ENCODE results near the gene KLHL26. TPM values are rescaled to one million over a fixed set of nuclear protein-coding genes. Genes with fewer than 3 reads are reported as not detected.

Gene KLHL26
- total RNA-seq, 4 donors from 2014 or later: 1.6 to 6.6 (median 3.4) TPM

DNA sequence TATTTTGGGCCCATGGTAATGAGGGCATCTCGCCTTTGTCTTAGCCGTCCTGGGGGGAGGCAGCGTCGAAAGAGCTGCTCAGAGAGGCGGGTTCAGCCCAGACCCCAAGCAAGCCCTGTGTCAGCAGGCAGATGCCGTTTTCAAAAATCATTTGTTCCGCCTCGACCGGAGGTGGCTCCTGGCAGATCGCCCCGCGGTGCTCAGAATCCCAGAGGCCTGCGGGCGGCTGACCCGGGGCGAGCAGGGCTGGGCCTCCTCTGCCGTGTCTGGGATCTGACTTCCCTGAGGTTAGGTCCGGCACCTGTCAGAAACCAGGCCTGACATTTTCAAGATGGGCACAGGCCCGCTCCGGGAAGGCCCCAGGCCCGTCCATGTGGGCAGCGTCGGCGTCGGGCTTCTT is 82.7 kb downstream of the KLHL26 start:
- intact Hi-C loops (cut with DNase I): no loop called here
- no peak for DNase-seq
- Histone ChIP-seq H3K27me3 (no peaks in the 10 kb centered on the region), H3K36me3 (no peaks in the 10 kb centered on the region), H3K27ac (no peak overlapping the region), H3K9me3 (no peaks in the 10 kb centered on the region), H3K4me1 (no peaks in the 10 kb centered on the region), H3K4me3 (no peak overlapping the region)
- WGBS, 2 donors: 79% methylated on average over 18 of the region's 25 CpGs; no CpG with 5 or more reads in 1 of the 2 donors
- TF ChIP-seq POLR2A (IDR thresholded peaks at IDR 0.05): no peak
- TF ChIP-seq, protein P1, sequence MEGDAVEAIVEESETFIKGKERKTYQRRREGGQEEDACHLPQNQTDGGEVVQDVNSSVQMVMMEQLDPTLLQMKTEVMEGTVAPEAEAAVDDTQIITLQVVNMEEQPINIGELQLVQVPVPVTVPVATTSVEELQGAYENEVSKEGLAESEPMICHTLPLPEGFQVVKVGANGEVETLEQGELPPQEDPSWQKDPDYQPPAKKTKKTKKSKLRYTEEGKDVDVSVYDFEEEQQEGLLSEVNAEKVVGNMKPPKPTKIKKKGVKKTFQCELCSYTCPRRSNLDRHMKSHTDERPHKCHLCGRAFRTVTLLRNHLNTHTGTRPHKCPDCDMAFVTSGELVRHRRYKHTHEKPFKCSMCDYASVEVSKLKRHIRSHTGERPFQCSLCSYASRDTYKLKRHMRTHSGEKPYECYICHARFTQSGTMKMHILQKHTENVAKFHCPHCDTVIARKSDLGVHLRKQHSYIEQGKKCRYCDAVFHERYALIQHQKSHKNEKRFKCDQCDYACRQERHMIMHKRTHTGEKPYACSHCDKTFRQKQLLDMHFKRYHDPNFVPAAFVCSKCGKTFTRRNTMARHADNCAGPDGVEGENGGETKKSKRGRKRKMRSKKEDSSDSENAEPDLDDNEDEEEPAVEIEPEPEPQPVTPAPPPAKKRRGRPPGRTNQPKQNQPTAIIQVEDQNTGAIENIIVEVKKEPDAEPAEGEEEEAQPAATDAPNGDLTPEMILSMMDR (IDR thresholded peaks at IDR 0.05): no peak

Small RNA genes lying within 50 kb of the gene (small RNA-seq; reads per million reads assigned to genes)
- 0 reads per million in 4 donors for gene RN7SL155P

Other genes starting within 250 kb of the KLHL26 start
- 10 to 100 TPM in 1 of 4 donors, 1 to 10 TPM in 1, under 1 TPM in 2; 0.53 to 10.3 (median 1.9) TPM for gene LRRC25, start 239.4 kb upstream of the KLHL26 start, total RNA-seq
- gene SSBP4, start 217.6 kb upstream of the KLHL26 start, total RNA-seq: 10 to 100 TPM; 23.7 to 48.1 (median 26.1) TPM
- 10 to 100 TPM in 3 of 4 donors, 1 to 10 TPM in 1; 8.1 to 24.4 (median 14.4) TPM for gene ISYNA1, start 198.9 kb upstream of the KLHL26 start, total RNA-seq
- 10 to 100 TPM in 2 of 4 donors, 1 to 10 TPM in 2; 5.9 to 12.8 (median 9.9) TPM for gene ELL, start 115.0 kb upstream of the KLHL26 start, total RNA-seq
- gene FKBP8, start 93.5 kb upstream of the KLHL26 start, total RNA-seq: 100 to 1,000 TPM; 132 to 273 (median 247) TPM
- 100 to 1,000 TPM in 1 of 4 donors, 10 to 100 TPM in 3; 65.5 to 104 (median 83.5) TPM for gene KXD1, start 79.2 kb upstream of the KLHL26 start, total RNA-seq
- gene UBA52, start 65.2 kb upstream of the KLHL26 start, total RNA-seq: 100 to 1,000 TPM; 445 to 799 (median 753) TPM
- 10 to 100 TPM; 46.8 to 69.0 (median 56.6) TPM for gene REX1BD, start 48.2 kb upstream of the KLHL26 start, total RNA-seq
- 10 to 100 TPM; 13.2 to 82.6 (median 19.3) TPM for gene CRLF1, start 30.2 kb upstream of the KLHL26 start, total RNA-seq
- gene TMEM59L, start 24.2 kb upstream of the KLHL26 start, total RNA-seq: 1 to 10 TPM in 1 of 4 donors, under 1 TPM in 1, not detected in 2; 0.18 to 2.7 TPM
- 1 to 10 TPM; 1.8 to 3.6 (median 2.1) TPM for gene CRTC1, start 46.7 kb downstream of the KLHL26 start, total RNA-seq
- 1 to 10 TPM in 3 of 4 donors, not detected in 1; 1.3 to 8.0 (median 5.3) TPM for gene COMP, start 154.3 kb downstream of the KLHL26 start, total RNA-seq
- gene UPF1, start 194.9 kb downstream of the KLHL26 start, total RNA-seq: 10 to 100 TPM; 31.6 to 69.7 (median 55.6) TPM